Measurements from ENCODE around the gene SNRPN.

DNA sequence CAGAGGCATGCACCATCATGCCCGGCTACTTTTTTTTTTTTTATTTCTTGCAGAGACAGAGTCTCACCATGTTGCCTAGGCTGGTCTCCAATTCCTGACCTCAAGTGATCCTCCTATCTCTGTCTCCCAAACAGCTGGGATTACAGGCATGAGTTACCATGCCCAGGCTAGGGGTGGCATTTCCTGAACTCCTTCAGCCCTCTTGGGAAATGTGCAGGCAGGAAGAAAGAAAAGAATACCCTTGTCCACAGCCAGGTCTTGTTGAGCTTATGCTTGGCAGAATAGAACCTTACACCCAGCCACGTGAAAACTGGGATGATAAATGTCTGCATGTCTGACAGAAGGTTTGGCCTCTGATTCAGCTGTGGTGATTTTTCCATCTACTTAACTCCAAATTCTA lies 30.2 kb upstream of the SNRPN start:
- TF ChIP-seq, protein P1, sequence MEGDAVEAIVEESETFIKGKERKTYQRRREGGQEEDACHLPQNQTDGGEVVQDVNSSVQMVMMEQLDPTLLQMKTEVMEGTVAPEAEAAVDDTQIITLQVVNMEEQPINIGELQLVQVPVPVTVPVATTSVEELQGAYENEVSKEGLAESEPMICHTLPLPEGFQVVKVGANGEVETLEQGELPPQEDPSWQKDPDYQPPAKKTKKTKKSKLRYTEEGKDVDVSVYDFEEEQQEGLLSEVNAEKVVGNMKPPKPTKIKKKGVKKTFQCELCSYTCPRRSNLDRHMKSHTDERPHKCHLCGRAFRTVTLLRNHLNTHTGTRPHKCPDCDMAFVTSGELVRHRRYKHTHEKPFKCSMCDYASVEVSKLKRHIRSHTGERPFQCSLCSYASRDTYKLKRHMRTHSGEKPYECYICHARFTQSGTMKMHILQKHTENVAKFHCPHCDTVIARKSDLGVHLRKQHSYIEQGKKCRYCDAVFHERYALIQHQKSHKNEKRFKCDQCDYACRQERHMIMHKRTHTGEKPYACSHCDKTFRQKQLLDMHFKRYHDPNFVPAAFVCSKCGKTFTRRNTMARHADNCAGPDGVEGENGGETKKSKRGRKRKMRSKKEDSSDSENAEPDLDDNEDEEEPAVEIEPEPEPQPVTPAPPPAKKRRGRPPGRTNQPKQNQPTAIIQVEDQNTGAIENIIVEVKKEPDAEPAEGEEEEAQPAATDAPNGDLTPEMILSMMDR (IDR thresholded peaks at IDR 0.05; ENCODE audit: low read depth, low read length, poor library complexity, severe bottlenecking): no peak
- no peak for TF ChIP-seq EZH2phosphoT487 (IDR thresholded peaks at IDR 0.05; ENCODE audit: borderline replicate concordance, low read length)

All from DOHH2 (cell line).